WTC11 (cell line): ENCODE measurements around the gene MYO1A. TPM values are rescaled to one million over a fixed set of nuclear protein-coding genes. Genes with fewer than 3 reads are reported as not detected.

ENCODE experiments used
- ATAC-seq: fragments of 200-7000 bp; cut with Tn5 transposase; 2 replicates; pipeline ENCODE4 v1.10.0; 2021; ENCODE audit warnings: mild to moderate bottlenecking, moderate library complexity
- CTCF ChIA-PET: fragments of 300-600 bp; sonication (Branson Sonifier 250); formaldehyde crosslinking; loops from one replicate; lab custom pipeline; 2021; ENCODE audit warnings: antibody characterized with exemption; lab: Charles Lee
- POLR2A ChIA-PET: fragments of 350-600 bp; sonication (Branson Sonifier 250); formaldehyde crosslinking; loops from one replicate; lab custom pipeline; 2021; ENCODE audit warnings: antibody characterized with exemption; lab: Charles Lee
- DNase-seq: peaks from one replicate; pipeline ENCODE4 v3.0.0; 2021; ENCODE audit warnings: low spot score
- H3K27ac Mint-ChIP-seq: 2 replicates; pipeline ENCODE4 v1.8.0; 2021; ENCODE audit warnings: mixed read lengths
- H3K27me3 Mint-ChIP-seq: 2 replicates; pipeline ENCODE4 v1.8.0; 2021; ENCODE audit warnings: low read depth, mild to moderate bottlenecking, moderate library complexity, mixed read lengths
- H3K36me3 Mint-ChIP-seq: 2 replicates; pipeline ENCODE4 v1.8.0; 2021; ENCODE audit warnings: mixed read lengths
- H3K4me1 Mint-ChIP-seq: 2 replicates; pipeline ENCODE4 v1.8.0; 2022; ENCODE audit warnings: mixed read lengths
- H3K4me3 Mint-ChIP-seq: 2 replicates; pipeline ENCODE4 v1.8.0; 2021; ENCODE audit warnings: mild to moderate bottlenecking, moderate library complexity, mixed read lengths
- H3K9me3 Mint-ChIP-seq: 2 replicates; pipeline ENCODE4 v1.8.0; 2021; ENCODE audit warnings: mixed read lengths
- CREB1 ChIP-seq: sonication (generic); formaldehyde crosslinking; IDR thresholded peaks from 2 replicates; pipeline ENCODE4 v1.8.0; 2023; ENCODE audit warnings: mild to moderate bottlenecking, missing genetic modification reagents
- ERG ChIP-seq: fragments of 250-450 bp; sonication (Bioruptor Pico); IDR thresholded peaks from 2 replicates; pipeline ENCODE4 v1.8.0; 2021; ENCODE audit warnings: mild to moderate bottlenecking
- FOXP1 ChIP-seq: sonication (generic); formaldehyde crosslinking; IDR thresholded peaks from 2 replicates; pipeline ENCODE4 v1.8.0; 2022; ENCODE audit warnings: missing genetic modification reagents, mild to moderate bottlenecking, moderate library complexity, borderline replicate concordance
- HMGXB4 ChIP-seq: sonication (generic); formaldehyde crosslinking; IDR thresholded peaks from 2 replicates; pipeline ENCODE4 v1.8.1; 2023; ENCODE audit warnings: mild to moderate bottlenecking, moderate library complexity, missing genetic modification reagents
- IRF2 ChIP-seq: sonication (generic); formaldehyde crosslinking; IDR thresholded peaks from 2 replicates; pipeline ENCODE4 v1.8.0; 2022; ENCODE audit warnings: low read depth, missing genetic modification reagents, borderline replicate concordance
- MAX ChIP-seq: sonication (generic); formaldehyde crosslinking; IDR thresholded peaks from 2 replicates; pipeline ENCODE4 v1.8.0; 2022; ENCODE audit warnings: mild to moderate bottlenecking, missing genetic modification reagents
- MLX ChIP-seq: sonication (generic); formaldehyde crosslinking; IDR thresholded peaks from 2 replicates; pipeline ENCODE4 v1.8.1; 2023; ENCODE audit warnings: mild to moderate bottlenecking, missing genetic modification reagents, moderate library complexity
- MYBL2 ChIP-seq: sonication (generic); formaldehyde crosslinking; IDR thresholded peaks from 2 replicates; pipeline ENCODE4 v1.8.1; 2023; ENCODE audit warnings: mild to moderate bottlenecking, moderate library complexity, missing genetic modification reagents
- NFATC4 ChIP-seq: fragments of 250-450 bp; sonication (Bioruptor Pico); IDR thresholded peaks from 2 replicates; pipeline ENCODE4 v1.9.0; 2021; ENCODE audit warnings: mild to moderate bottlenecking
- NR1H2 ChIP-seq: sonication (generic); formaldehyde crosslinking; IDR thresholded peaks from 2 replicates; pipeline ENCODE4 v1.9.0; 2021; ENCODE audit warnings: mild to moderate bottlenecking, moderate library complexity, missing genetic modification reagents
- NR3C1 ChIP-seq: sonication (generic); formaldehyde crosslinking; conservative IDR thresholded peaks from 2 replicates; pipeline ENCODE4 v1.8.1; 2023; ENCODE audit warnings: low read depth, mild to moderate bottlenecking, missing genetic modification reagents
- OVOL2 ChIP-seq: fragments of 250-450 bp; sonication (Bioruptor Pico); IDR thresholded peaks from 2 replicates; pipeline ENCODE4 v1.9.0; 2021; ENCODE audit warnings: mild to moderate bottlenecking, borderline replicate concordance
- SP1 ChIP-seq: sonication (generic); formaldehyde crosslinking; conservative IDR thresholded peaks from 2 replicates; pipeline ENCODE4 v1.8.1; 2022; ENCODE audit warnings: missing genetic modification reagents
- TEAD4 ChIP-seq: sonication (generic); formaldehyde crosslinking; IDR thresholded peaks from 2 replicates; pipeline ENCODE4 v1.8.0; 2022; ENCODE audit warnings: mild to moderate bottlenecking, missing genetic modification reagents
- ZNF138 ChIP-seq: sonication (generic); formaldehyde crosslinking; conservative IDR thresholded peaks from 2 replicates; pipeline ENCODE4 v1.8.1; 2022; ENCODE audit warnings: mild to moderate bottlenecking, moderate library complexity, missing genetic modification reagents
- ZNF396 ChIP-seq: fragments of 250-450 bp; sonication (Bioruptor Pico); IDR thresholded peaks from 2 replicates; pipeline ENCODE4 v1.8.0; 2021; ENCODE audit warnings: mild to moderate bottlenecking, moderate library complexity, borderline replicate concordance
- ZNF425 ChIP-seq: fragments of 250-450 bp; sonication (Bioruptor Pico); conservative IDR thresholded peaks from 2 replicates; pipeline ENCODE4 v1.9.0; 2021; ENCODE audit warnings: mild to moderate bottlenecking
- total RNA-seq: library from RNA; stranded (reverse); gene quantifications from 3 replicates; pipeline ENCODE4 v1.2.3, GENCODE V29; 2021

The MYO1A gene
- total RNA-seq, 1 experiment from 2014 or later: 0.87 TPM

- no peaks in the 10 kb centered on the region for H3K36me3 Mint-ChIP-seq
- peaks cover 7% of the 10 kb centered on the region; the same call in 1 of the 2 replicates for H3K27me3 Mint-ChIP-seq
- DNase-seq (no peak), ATAC-seq (no peak)
- H3K9me3 Mint-ChIP-seq: no peaks in the 10 kb centered on the region
- no peaks in the 10 kb centered on the region for H3K4me1 Mint-ChIP-seq
- CTCF ChIA-PET: interaction anchor here (0.6 to 2.5 kb wide), 7 partner anchors 17 to 214 kb away, joined by 3 to 7 read pairs (median 5); partner anchors contain the start of gene NEMP1
- H3K4me3 Mint-ChIP-seq: no peak overlapping the region
- no peak overlapping the region for H3K27ac Mint-ChIP-seq
- no peak for TF ChIP-seq TEAD4 (CRISPR knock-in tag)
- TF ChIP-seq NFATC4 (CRISPR knock-in tag): no peak
- TF ChIP-seq CREB1 (CRISPR knock-in tag): no peak
- TF ChIP-seq SP1 (CRISPR knock-in tag): no peak
- TF ChIP-seq ERG (CRISPR knock-in tag): no peak
- no peak for TF ChIP-seq ZNF396 (CRISPR knock-in tag)
- TF ChIP-seq, all 79 proteins: peak for 0
- POLR2A ChIA-PET: no interaction called here
These were observed 1.9 kb downstream of the MYO1A start for GRCh38 chr12:57047981-57048380.

- POLR2A ChIA-PET: no interaction called here
- CTCF ChIA-PET: interaction anchor here (0.9 to 2.5 kb wide), 7 partner anchors 16 to 77 kb away, joined by 3 to 7 read pairs (median 5); partner anchors contain the start of gene NEMP1
- no peaks in the 10 kb centered on the region for H3K9me3 Mint-ChIP-seq
- no peaks in the 10 kb centered on the region for H3K36me3 Mint-ChIP-seq
- no peak for ATAC-seq
- no peak for TF ChIP-seq NR1H2 (CRISPR knock-in tag)
- no peak for TF ChIP-seq FOXP1
- TF ChIP-seq HMGXB4 (CRISPR knock-in tag): no peak
- TF ChIP-seq OVOL2 (CRISPR knock-in tag): no peak
- no peak for TF ChIP-seq MLX (CRISPR knock-in tag)
- no peak for TF ChIP-seq NR3C1
- no peak for TF ChIP-seq CREB1 (CRISPR knock-in tag)
- TF ChIP-seq MAX: no peak
- TF ChIP-seq IRF2 (CRISPR knock-in tag): no peak
- TF ChIP-seq ZNF425: no peak
- TF ChIP-seq ERG (CRISPR knock-in tag): no peak
- TF ChIP-seq MYBL2 (CRISPR knock-in tag): no peak
- no peak for TF ChIP-seq ZNF138 (CRISPR knock-in tag)
- TF ChIP-seq, all 79 proteins: peak for 0
- Mint-ChIP-seq H3K4me3 (no peak overlapping the region), H3K27me3 (peaks cover 7% of the 10 kb centered on the region; the same call in 1 of the 2 replicates), H3K27ac (no peak overlapping the region), H3K4me1 (no peaks in the 10 kb centered on the region)
- DNase-seq: no peak
These were observed 2.7 kb downstream of the MYO1A start for GRCh38 chr12:57046947-57047890.
